NCI-H1694 (cell line): ENCODE results near the gene EPHB3.

Experiments used
- DNase-seq: peaks from one replicate; lab custom pipeline; 2025; lab: John Stamatoyannopoulos, UW

EPHB3 gene

GRCh38 chr3:184581331-184581855, 19.8 kb downstream of the EPHB3 start:
- no peak for DNase-seq

- no peak for DNase-seq
These were observed 21.3 kb downstream of the EPHB3 start for GRCh38 chr3:184582646-184583577.

DNA sequence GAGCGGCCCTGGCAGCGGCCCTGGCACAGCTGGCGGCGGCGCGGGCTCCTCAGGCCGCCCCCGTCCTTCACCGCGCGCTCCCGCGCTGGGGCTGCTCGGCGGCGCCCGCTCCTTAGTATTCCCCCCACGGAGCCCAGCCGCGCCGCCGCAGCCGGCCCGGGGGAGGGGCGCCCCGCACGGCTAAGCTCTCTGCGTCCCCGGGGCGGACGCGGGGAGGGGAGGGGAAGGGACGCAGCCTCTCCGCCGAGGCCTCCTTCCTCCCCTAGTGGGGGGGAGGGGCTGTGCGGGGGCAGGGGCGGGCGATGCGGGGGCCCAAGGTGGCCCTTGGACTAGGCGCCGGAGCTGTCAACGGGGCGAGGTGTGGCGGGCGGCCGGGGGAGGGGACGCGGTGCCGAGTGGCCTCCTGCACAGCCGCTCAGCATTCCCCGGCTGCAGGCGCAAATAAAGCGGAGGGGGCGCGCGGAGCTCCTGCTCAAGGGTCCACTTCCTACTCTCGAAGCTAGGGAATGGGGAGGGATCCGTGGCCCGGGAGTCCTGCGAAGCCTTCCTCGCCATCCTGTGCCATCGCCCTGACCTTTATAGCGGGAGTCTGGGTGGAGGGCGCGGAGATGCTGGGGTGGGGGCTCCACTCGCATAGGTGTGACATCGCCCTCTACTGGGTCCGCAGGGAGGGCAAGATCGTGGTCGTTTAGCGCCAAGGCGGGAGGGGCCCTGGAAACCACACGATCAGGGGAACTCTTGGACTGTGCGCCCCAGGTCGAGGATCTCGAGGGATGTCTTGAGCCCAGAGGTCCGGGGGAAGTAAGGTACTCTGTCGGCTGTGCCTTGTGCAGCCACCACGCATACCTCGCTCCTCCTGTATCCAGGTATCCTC, 22.2 kb downstream of the EPHB3 start:
- no peak for DNase-seq

GRCh38 chr3:184584464-184584891, 22.9 kb downstream of the EPHB3 start:
- no peak for DNase-seq

DNA sequence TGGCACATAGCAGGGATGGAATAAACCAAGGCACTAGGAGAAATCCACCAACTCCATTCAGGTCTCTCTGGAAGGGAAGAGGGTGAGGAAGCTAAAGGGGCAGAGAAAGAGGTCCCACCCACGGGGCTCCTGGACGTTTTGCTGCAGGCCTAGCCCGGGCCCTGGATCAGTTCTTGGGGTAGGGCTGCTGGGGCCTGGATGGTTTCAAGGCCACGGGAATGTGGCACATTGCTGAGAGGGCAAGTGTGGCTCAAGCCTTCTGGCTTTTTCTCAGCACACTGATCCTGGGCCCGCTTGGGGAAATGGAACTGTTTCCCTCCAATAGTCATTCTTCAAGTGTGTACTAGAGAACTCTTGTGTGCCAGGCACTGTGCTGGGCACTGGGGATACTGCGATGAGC, 24.0 kb downstream of the EPHB3 start:
- DNase-seq = no peak

DNA sequence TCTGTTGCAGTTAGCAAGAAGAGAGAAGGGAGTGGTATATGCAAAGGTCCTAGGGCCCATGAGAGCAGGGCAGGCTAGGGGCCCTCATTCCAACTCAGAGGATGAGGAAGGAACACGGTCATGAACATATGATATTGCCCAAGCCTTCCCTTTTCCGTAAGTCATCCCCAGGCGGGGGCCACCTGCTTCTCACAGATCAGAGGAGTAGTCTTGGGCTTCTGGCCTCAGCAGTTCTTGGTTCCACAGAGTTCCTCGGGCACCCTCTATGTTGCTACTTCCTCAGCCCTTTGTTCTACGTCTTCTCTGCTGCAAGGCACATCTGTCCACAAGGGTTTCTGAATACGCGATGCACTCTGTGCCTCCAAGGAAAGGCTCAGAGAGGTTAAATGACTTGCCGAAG, 25.3 kb downstream of the EPHB3 start:
- DNase-seq = no peak

DNA sequence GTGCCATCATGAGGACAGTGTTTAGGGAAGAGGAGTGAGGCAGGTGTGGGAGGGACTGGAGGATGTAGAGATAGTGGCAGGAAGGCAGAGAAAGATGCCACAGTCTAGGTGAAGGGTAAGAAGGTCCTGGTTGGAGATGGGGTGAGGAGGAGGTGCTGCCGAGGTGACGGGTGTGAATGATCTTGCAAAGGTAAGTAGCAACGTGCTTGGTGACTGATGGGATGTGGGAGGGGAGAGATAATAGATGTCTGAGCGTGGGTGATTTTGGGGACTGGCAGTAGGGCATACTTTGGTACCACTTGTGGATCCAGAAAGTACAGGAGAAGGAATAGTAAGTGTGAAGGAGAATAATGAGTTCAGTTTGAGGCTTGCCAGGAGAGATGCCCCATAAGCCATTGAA, 27.2 kb downstream of the EPHB3 start:
- DNase-seq = no peak

- no peak for DNase-seq
These were observed 29.2 kb downstream of the EPHB3 start for GRCh38 chr3:184590795-184591194.

DNA sequence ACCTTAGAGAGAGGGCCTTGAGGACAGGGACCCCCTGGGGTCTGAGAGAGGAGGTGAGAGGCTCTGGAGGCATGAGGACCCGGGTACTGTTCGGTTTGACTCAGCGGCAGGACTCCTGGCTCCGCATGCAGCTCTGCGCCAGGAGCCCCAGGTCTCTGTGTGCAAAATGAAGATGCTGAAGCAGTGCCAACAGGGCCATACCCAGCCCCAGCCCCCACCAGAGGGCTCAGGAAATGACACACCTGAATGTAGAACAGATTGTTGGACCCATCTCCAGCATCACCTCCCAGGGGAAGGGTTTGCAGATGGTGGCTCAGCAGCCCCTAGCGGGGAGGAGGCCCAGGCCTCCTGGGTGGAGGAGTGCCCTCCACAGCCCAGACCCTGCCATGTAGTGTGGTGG, 30.2 kb downstream of the EPHB3 start:
- DNase-seq = no peak

DNA sequence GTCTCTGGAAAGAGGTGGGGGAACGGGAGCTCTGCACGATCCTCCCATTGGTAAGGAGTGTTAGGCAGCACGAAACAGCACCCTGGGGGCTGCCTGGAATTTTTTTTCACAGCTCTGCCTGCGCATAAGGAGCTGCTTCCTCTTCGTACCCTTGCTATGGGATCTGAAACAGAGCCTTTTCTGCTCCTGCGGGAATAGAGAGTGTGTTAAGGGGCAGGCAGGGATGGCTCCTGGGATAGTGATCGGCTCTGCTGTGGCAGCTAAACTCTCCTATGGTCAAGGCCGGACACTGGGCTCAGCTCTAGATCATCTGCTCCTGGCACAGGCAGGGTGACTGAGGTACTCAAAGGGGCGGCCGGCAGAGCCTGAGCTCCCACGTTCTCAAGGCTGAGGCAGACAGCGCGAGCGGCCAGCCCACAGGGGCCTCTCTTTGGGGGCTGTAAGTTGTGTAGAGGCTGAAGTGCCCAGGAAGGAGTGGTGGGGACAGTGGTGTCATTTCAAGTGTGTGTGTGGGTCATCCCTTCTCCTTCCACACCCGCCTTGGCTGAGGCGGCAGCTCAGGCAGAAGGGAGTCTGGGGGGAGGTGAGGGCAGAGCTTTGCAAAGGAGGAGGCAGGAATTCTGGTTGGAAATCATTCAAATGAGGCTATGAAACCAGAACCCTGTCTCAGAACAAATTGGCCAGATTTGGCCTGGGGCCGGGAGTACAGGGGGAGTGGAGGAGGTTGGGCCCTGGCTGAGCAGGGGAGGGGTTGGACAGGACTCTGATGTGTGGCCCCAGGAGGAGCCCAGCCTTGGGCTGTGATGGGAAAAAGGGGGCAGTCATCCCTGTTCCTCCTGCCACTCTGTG, 31.0 kb downstream of the EPHB3 start:
- DNase-seq = no peak

DNA sequence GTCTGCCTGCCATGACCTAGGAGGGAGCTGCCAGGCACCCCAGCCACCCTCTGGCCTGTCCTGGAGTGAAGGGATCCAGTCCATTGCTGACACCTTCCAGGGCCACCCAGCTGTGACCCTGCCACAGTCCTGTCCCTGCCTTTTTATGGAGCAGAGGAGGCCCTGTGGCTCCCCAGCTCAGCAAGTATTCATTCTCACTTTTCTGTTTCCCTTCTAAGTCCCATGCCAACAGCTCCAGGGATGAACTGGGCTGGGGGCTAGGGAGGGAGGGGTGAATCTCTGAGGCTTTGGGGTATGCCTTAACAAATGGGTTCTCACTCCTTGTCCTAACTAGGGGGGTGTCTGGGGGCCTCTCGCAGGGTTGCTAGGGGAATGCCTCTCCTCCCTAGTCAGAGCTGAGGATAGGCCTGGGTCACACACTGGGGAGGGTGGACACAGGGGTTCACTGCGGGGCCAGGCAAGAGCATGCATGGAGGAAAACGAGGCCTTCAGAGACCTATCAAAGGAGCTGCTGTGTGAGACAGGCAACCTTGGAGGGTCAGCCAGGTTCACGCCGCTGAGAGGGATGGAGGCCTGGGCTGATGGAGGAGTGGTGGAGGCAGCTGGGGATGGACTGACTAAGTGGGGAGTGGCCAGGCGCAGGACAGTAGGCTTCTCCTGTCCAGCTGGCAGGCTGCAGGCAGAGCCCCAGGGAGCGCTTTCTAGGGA, 31.8 kb downstream of the EPHB3 start:
- DNase-seq = no peak

DNA sequence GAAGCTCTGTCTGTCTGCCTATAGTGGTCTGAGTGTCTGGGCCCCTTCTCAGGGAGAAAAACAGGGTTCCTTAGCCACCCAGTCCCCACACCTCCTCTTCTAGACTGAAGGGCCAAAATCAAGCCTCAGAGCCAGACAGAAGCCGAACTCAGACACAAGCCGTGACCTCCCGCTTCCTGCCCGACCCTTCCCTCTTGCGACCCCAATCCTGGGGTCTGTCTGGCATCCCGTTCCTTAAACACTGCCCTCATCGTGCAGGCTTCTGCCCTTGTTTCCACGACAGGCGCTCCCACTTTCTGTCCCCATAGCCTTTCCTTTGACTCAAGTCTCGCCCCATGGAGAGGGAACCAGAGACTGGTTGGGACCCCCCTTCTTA, 32.3 kb downstream of the EPHB3 start:
- no peak for DNase-seq

GRCh38 chr3:184594371-184595001, 32.9 kb downstream of the EPHB3 start:
- DNase-seq = no peak

GRCh38 chr3:184595726-184596125, 34.1 kb downstream of the EPHB3 start:
- DNase-seq = no peak

GRCh38 chr3:184596233-184596632, 34.6 kb downstream of the EPHB3 start:
- no peak for DNase-seq

DNA sequence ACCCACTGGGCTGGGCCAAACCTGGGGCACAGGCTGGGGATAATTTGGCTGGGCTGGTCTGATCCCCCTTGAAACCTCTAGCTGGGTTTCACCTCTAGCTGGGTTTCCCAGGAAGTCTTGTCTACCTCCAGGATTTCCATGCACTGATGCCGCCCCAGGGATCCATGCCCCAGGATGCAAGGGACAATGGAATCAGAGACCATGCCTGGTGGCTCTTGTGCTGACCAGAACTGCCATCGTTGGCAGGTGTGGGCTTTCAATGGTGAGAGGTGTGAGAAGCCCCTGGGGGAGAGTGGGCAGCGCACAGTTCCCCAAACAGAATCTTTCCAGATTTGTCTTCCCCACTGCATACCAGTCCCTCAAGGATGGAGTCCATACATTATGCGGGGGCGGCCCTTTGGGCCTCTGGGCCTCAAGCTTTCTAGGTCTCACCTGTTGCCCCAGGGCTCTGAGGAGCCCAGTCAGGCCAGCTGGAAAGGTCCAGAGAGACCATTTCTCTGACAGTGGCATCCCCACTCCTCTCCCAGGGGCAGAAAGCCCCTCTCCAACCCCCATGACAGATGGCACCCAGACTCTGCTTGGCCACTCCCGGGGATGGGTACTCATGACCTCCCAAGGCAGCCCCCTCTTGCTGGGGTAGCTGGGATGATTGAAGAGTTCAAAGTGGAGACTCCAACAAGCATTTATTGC, 35.4 kb downstream of the EPHB3 start:
- DNase-seq = no peak

- DNase-seq = no peak
These were observed 36.4 kb downstream of the EPHB3 start for GRCh38 chr3:184597829-184598573.

GRCh38 chr3:184598574-184598927, 37.0 kb downstream of the EPHB3 start:
- no peak for DNase-seq

- DNase-seq = no peak
These were observed 37.6 kb downstream of the EPHB3 start for GRCh38 chr3:184599143-184599542.
